GM21515 (cell line): ENCODE measurements around the gene SPACA9.

Experiments
- ATAC-seq: cut with Tn5 transposase; IDR thresholded peaks from one replicate; pipeline ENCODE4 v1.9.1; 2021; ENCODE audit not compliant: unreplicated experiment

Gene SPACA9

GRCh38 chr9:132888151-132888550, 9.5 kb downstream of the SPACA9 start:
- no peak for ATAC-seq

- ATAC-seq: no peak
These were observed 13.7 kb downstream of the SPACA9 start for GRCh38 chr9:132892400-132892799.

GRCh38 chr9:132894346-132894745, 15.6 kb downstream of the SPACA9 start:
- no peak for ATAC-seq

- no peak for ATAC-seq
These were observed 16.5 kb downstream of the SPACA9 start for GRCh38 chr9:132894862-132895835.

GRCh38 chr9:132896264-132896663, 17.6 kb downstream of the SPACA9 start:
- ATAC-seq: no peak

GRCh38 chr9:132896906-132897305, 18.2 kb downstream of the SPACA9 start:
- ATAC-seq: no peak

- ATAC-seq: no peak
These were observed 19.4 kb downstream of the SPACA9 start for GRCh38 chr9:132898051-132898450.

GRCh38 chr9:132901858-132902831, 23.4 kb downstream of the SPACA9 start:
- ATAC-seq: no peak

GRCh38 chr9:132903574-132904492, 25.1 kb downstream of the SPACA9 start:
- no peak for ATAC-seq

- ATAC-seq: no peak
These were observed 27.0 kb downstream of the SPACA9 start for GRCh38 chr9:132905726-132906125.

GRCh38 chr9:132908635-132909034, 29.9 kb downstream of the SPACA9 start:
- no peak for ATAC-seq

GRCh38 chr9:132909311-132909710, 30.6 kb downstream of the SPACA9 start:
- no peak for ATAC-seq

- ATAC-seq: no peak
These were observed 31.7 kb downstream of the SPACA9 start for GRCh38 chr9:132910376-132910775.

GRCh38 chr9:132912131-132912530, 33.4 kb downstream of the SPACA9 start:
- ATAC-seq: no peak

GRCh38 chr9:132914924-132915323, 36.2 kb downstream of the SPACA9 start:
- no peak for ATAC-seq

GRCh38 chr9:132919614-132920268, 41.0 kb downstream of the SPACA9 start:
- no peak for ATAC-seq

GRCh38 chr9:132923346-132923902, 44.7 kb downstream of the SPACA9 start:
- no peak for ATAC-seq

- ATAC-seq: no peak
These were observed 49.0 kb downstream of the SPACA9 start for GRCh38 chr9:132927704-132928103.

GRCh38 chr9:132931178-132931735, 52.6 kb downstream of the SPACA9 start:
- no peak for ATAC-seq
